HEK293 (cell line): ENCODE results near the gene MUC4.

Source experiments
- CTCF ChIA-PET: fragments of 350-600 bp; formaldehyde crosslinking; extraction: SDS; loops from one replicate; lab custom pipeline; 2021; ENCODE audit warnings: antibody characterized with exemption; lab: Yijun Ruan, JAX
- POLR2A ChIA-PET: fragments of 300-600 bp; formaldehyde crosslinking; extraction: SDS; loops from one replicate; lab custom pipeline; 2020; ENCODE audit warnings: antibody characterized with exemption, inconsistent platforms; lab: Yijun Ruan, JAX
- H3K27ac ChIP-seq: fragments of 200-500 bp; sonication (Bioruptor generic); 2 replicates; pipeline ENCODE4 v1.5.1; 2014; ENCODE audit warnings: low read depth, low read length, control low read depth, inconsistent platforms; ENCODE audit errors: extremely low read depth
- H3K36me3 ChIP-seq, 2 experiments: fragments of 200-500 bp in 1 of 2; sonication (Bioruptor generic) in 1 of 2; 1 replicate in 1 of 2; 2 replicates in 1 of 2; pipeline ENCODE4 v1.5.1; 2014 to 2017; ENCODE audit warnings: inconsistent platforms in 2 of 2, low read length in 2 of 2; ENCODE audit not compliant: control insufficient read depth in 2 of 2, insufficient read depth in 1 of 2
- H3K4me1 ChIP-seq: fragments of 200-500 bp; sonication (Bioruptor generic); 2 replicates; pipeline ENCODE4 v1.5.1; 2014; ENCODE audit warnings: mild to moderate bottlenecking, low read length, inconsistent platforms; ENCODE audit not compliant: control insufficient read depth, insufficient read depth
- H3K4me3 ChIP-seq: 2 replicates; pipeline ENCODE4 v1.5.1; 2011; ENCODE audit warnings: low read depth, mild to moderate bottlenecking, control low read depth, low read length, moderate library complexity
- H3K9me3 ChIP-seq: fragments of 200-500 bp; sonication (Bioruptor generic); 2 replicates; pipeline ENCODE4 v1.5.1; 2014; ENCODE audit warnings: low read depth, low read length, inconsistent platforms; ENCODE audit not compliant: control insufficient read depth, insufficient read depth
- BCL11B ChIP-seq: fragments of 450-650 bp; formaldehyde crosslinking; IDR thresholded peaks from 2 replicates; pipeline ENCODE4 v1.5.1; 2016; ENCODE audit warnings: low read depth, missing biosample characterization, missing genetic modification characterization
- GFI1B ChIP-seq: fragments of 450-650 bp; formaldehyde crosslinking; IDR thresholded peaks from 2 replicates; pipeline ENCODE4 v1.5.1; 2016; ENCODE audit warnings: missing biosample characterization, missing genetic modification characterization
- GLIS2 ChIP-seq: fragments of 450-650 bp; formaldehyde crosslinking; IDR thresholded peaks from 2 replicates; pipeline ENCODE4 v1.5.1; 2016; ENCODE audit warnings: missing biosample characterization, missing genetic modification characterization
- IKZF3 ChIP-seq: fragments of 450-650 bp; IDR thresholded peaks from 2 replicates; pipeline ENCODE4 v1.5.0; 2018; ENCODE audit warnings: missing biosample characterization, mild to moderate bottlenecking, missing genetic modification characterization, moderate library complexity
- KLF1 ChIP-seq: fragments of 450-650 bp; formaldehyde crosslinking; IDR thresholded peaks from 2 replicates; pipeline ENCODE4 v1.5.1; 2016; ENCODE audit warnings: missing biosample characterization, missing genetic modification characterization
- MEIS1 ChIP-seq: sonication (generic); formaldehyde crosslinking; IDR thresholded peaks from 2 replicates; pipeline ENCODE4 v1.8.1; 2022; ENCODE audit warnings: missing genetic modification reagents, mild to moderate bottlenecking, borderline replicate concordance
- OVOL3 ChIP-seq: fragments of 450-650 bp; formaldehyde crosslinking; IDR thresholded peaks from 2 replicates; pipeline ENCODE4 v1.5.1; 2016; ENCODE audit warnings: missing biosample characterization, missing genetic modification characterization
- SCRT1 ChIP-seq: fragments of 450-650 bp; formaldehyde crosslinking; IDR thresholded peaks from 2 replicates; pipeline ENCODE4 v1.5.1; 2016; ENCODE audit warnings: missing biosample characterization, missing genetic modification characterization, borderline replicate concordance
- SCRT2 ChIP-seq: fragments of 450-650 bp; formaldehyde crosslinking; IDR thresholded peaks from 2 replicates; pipeline ENCODE4 v1.5.1; 2016; ENCODE audit warnings: missing biosample characterization, missing genetic modification characterization
- WT1 ChIP-seq: fragments of 450-650 bp; formaldehyde crosslinking; IDR thresholded peaks from 2 replicates; pipeline ENCODE4 v1.5.1; 2016; ENCODE audit warnings: missing biosample characterization, missing genetic modification characterization
- ZNF211 ChIP-seq: fragments of 450-650 bp; formaldehyde crosslinking; IDR thresholded peaks from 2 replicates; pipeline ENCODE4 v1.5.1; 2016; ENCODE audit warnings: low read depth, missing biosample characterization, missing genetic modification characterization
- ZNF248 ChIP-seq: fragments of 450-650 bp; formaldehyde crosslinking; IDR thresholded peaks from 2 replicates; pipeline ENCODE4 v1.5.1; 2017; ENCODE audit warnings: missing biosample characterization, missing genetic modification characterization
- ZNF416 ChIP-seq: fragments of 450-650 bp; formaldehyde crosslinking; IDR thresholded peaks from 2 replicates; pipeline ENCODE4 v1.5.1; 2016; ENCODE audit warnings: missing biosample characterization, missing genetic modification characterization
- ZNF473 ChIP-seq: fragments of 450-650 bp; formaldehyde crosslinking; IDR thresholded peaks from 2 replicates; pipeline ENCODE4 v1.5.1; 2017; ENCODE audit warnings: missing biosample characterization, missing genetic modification characterization
- ZNF544 ChIP-seq: fragments of 450-650 bp; formaldehyde crosslinking; IDR thresholded peaks from 2 replicates; pipeline ENCODE4 v1.5.0; 2017; ENCODE audit warnings: missing biosample characterization, missing genetic modification characterization
- ZNF560 ChIP-seq: fragments of 450-650 bp; formaldehyde crosslinking; IDR thresholded peaks from 2 replicates; pipeline ENCODE4 v1.5.1; 2017; ENCODE audit warnings: missing biosample characterization, missing genetic modification characterization, borderline replicate concordance
- ZNF561 ChIP-seq: fragments of 450-650 bp; IDR thresholded peaks from 2 replicates; pipeline ENCODE4 v1.5.1; 2018; ENCODE audit warnings: missing biosample characterization, missing genetic modification characterization, borderline replicate concordance
- ZNF610 ChIP-seq: fragments of 450-650 bp; formaldehyde crosslinking; IDR thresholded peaks from 2 replicates; pipeline ENCODE4 v1.5.1; 2016; ENCODE audit warnings: missing biosample characterization, missing genetic modification characterization, borderline replicate concordance
- ZNF629 ChIP-seq: fragments of 450-650 bp; formaldehyde crosslinking; IDR thresholded peaks from 2 replicates; pipeline ENCODE4 v1.5.1; 2017; ENCODE audit warnings: missing biosample characterization, missing genetic modification characterization
- ZNF677 ChIP-seq: fragments of 450-650 bp; IDR thresholded peaks from 2 replicates; pipeline ENCODE4 v1.5.0; 2018; ENCODE audit warnings: missing biosample characterization, mild to moderate bottlenecking, missing genetic modification characterization, moderate library complexity
- ZNF791 ChIP-seq: fragments of 450-650 bp; formaldehyde crosslinking; IDR thresholded peaks from 2 replicates; pipeline ENCODE4 v1.5.1; 2016; ENCODE audit warnings: missing biosample characterization, missing genetic modification characterization
- TF ChIP-seq, protein P1 (sequence below): fragments of 450-650 bp; formaldehyde crosslinking; IDR thresholded peaks from 2 replicates; pipeline ENCODE4 v1.5.1; 2016; ENCODE audit warnings: missing biosample characterization, missing genetic modification characterization
- TF ChIP-seq, protein P2 (sequence below): fragments of 450-650 bp; formaldehyde crosslinking; IDR thresholded peaks from 2 replicates; pipeline ENCODE4 v1.5.1; 2016; ENCODE audit warnings: missing biosample characterization, missing genetic modification characterization
- TF ChIP-seq, protein P3 (sequence below): fragments of 450-650 bp; formaldehyde crosslinking; IDR thresholded peaks from 2 replicates; pipeline ENCODE4 v1.5.1; 2016; ENCODE audit warnings: missing biosample characterization, missing genetic modification characterization

The MUC4 gene

GRCh38 chr3:195801251-195802183, 10.2 kb downstream of the MUC4 start:
- TF ChIP-seq ZNF248 (no peak), ZNF561 (tag by site-specific recombination) (no peak), ZNF677 (tag by site-specific recombination) (no peak), KLF1 (peak; percentile 60; the same call in 1 of the 2 replicates), MEIS1 (CRISPR knock-in tag) (no peak), ZNF560 (tag by site-specific recombination) (no peak), SCRT1 (peak; percentile 87), SCRT2 (tag by site-specific recombination) (peak; percentile 93), GLIS2 (no peak), BCL11B (no peak)
- TF ChIP-seq, protein P1, sequence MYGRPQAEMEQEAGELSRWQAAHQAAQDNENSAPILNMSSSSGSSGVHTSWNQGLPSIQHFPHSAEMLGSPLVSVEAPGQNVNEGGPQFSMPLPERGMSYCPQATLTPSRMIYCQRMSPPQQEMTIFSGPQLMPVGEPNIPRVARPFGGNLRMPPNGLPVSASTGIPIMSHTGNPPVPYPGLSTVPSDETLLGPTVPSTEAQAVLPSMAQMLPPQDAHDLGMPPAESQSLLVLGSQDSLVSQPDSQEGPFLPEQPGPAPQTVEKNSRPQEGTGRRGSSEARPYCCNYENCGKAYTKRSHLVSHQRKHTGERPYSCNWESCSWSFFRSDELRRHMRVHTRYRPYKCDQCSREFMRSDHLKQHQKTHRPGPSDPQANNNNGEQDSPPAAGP (tag by site-specific recombination) = peak; percentile 95
- TF ChIP-seq, protein P2, sequence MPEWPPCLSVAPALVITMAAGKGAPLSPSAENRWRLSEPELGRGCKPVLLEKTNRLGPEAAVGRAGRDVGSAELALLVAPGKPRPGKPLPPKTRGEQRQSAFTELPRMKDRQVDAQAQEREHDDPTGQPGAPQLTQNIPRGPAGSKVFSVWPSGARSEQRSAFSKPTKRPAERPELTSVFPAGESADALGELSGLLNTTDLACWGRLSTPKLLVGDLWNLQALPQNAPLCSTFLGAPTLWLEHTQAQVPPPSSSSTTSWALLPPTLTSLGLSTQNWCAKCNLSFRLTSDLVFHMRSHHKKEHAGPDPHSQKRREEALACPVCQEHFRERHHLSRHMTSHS (tag by site-specific recombination) = no peak
- no peaks in the 10 kb centered on the region for H3K4me1 ChIP-seq
- H3K9me3 ChIP-seq = no peaks in the 10 kb centered on the region
- no peak overlapping the region for H3K4me3 ChIP-seq
- ChIA-PET POLR2A (interaction anchor here (0.6 kb wide), 1 partner anchor 364 kb away, joined by 5 read pairs; no protein-coding TSS in a partner anchor), CTCF (no interaction called here)
- no peak overlapping the region for H3K27ac ChIP-seq
- no peaks in the 10 kb centered on the region for H3K36me3 ChIP-seq

DNA sequence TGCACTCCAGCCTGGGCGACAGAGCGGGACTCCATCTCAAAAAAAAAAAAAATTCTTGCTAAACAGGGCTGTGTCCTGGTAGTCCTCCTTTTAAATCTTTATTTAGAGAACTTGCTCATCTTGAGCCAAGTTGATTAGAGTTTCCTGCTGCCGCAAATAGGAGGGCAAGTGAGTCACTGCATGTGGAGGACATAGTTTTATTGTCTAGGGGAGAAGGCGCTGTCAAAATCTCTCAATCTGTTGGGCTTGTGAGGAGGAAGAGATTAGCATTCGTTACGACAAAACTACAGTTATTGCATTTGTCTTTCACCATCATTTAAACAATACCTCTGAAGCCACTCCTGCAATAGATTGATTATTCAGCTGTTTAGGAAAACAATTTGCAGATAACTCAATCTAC, 11.5 kb downstream of the MUC4 start:
- ChIA-PET POLR2A (no interaction called here), CTCF (no interaction called here)
- H3K4me3 ChIP-seq = no peak overlapping the region
- H3K9me3 ChIP-seq = no peaks in the 10 kb centered on the region
- H3K27ac ChIP-seq = no peak overlapping the region
- TF ChIP-seq ZNF544 (tag by site-specific recombination) (no peak), ZNF791 (tag by site-specific recombination) (no peak), ZNF629 (tag by site-specific recombination) (no peak), GFI1B (tag by site-specific recombination) (no peak), ZNF416 (tag by site-specific recombination) (no peak), ZNF610 (tag by site-specific recombination) (no peak), OVOL3 (tag by site-specific recombination) (no peak), ZNF211 (tag by site-specific recombination) (no peak), IKZF3 (tag by site-specific recombination) (no peak), WT1 (tag by site-specific recombination) (no peak), ZNF473 (no peak)
- TF ChIP-seq, protein P3, sequence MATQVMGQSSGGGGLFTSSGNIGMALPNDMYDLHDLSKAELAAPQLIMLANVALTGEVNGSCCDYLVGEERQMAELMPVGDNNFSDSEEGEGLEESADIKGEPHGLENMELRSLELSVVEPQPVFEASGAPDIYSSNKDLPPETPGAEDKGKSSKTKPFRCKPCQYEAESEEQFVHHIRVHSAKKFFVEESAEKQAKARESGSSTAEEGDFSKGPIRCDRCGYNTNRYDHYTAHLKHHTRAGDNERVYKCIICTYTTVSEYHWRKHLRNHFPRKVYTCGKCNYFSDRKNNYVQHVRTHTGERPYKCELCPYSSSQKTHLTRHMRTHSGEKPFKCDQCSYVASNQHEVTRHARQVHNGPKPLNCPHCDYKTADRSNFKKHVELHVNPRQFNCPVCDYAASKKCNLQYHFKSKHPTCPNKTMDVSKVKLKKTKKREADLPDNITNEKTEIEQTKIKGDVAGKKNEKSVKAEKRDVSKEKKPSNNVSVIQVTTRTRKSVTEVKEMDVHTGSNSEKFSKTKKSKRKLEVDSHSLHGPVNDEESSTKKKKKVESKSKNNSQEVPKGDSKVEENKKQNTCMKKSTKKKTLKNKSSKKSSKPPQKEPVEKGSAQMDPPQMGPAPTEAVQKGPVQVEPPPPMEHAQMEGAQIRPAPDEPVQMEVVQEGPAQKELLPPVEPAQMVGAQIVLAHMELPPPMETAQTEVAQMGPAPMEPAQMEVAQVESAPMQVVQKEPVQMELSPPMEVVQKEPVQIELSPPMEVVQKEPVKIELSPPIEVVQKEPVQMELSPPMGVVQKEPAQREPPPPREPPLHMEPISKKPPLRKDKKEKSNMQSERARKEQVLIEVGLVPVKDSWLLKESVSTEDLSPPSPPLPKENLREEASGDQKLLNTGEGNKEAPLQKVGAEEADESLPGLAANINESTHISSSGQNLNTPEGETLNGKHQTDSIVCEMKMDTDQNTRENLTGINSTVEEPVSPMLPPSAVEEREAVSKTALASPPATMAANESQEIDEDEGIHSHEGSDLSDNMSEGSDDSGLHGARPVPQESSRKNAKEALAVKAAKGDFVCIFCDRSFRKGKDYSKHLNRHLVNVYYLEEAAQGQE = no peak
- TF ChIP-seq, protein P2 (tag by site-specific recombination) = no peak
- TF ChIP-seq, all 188 proteins: peak for 0
- Histone ChIP-seq H3K4me1 (no peaks in the 10 kb centered on the region), H3K36me3 (no peaks in the 10 kb centered on the region)
